MM.1S (cell line): ENCODE measurements around the gene TNFRSF8.
"Not testable (repeated sequence)": the region's sequence is repeated elsewhere in the genome, so short reads cannot be mapped to it uniquely, and the experiment has no call there.

Experiments
- DNase-seq: peaks from one replicate; pipeline ENCODE4 v3.0.0-alpha.2; 2015
- H2AFZ ChIP-seq: fragments of 300-600 bp; sonication (generic); 2 replicates; pipeline ENCODE4 v1.6.0; 2016; ENCODE audit warnings: antibody characterized with exemption, low read length
- H3F3A ChIP-seq: fragments of 300-600 bp; sonication (generic); 2 replicates; pipeline ENCODE4 v1.6.1; 2016; ENCODE audit warnings: mild to moderate bottlenecking, antibody characterized with exemption, low read length, moderate library complexity, mixed read lengths; ENCODE audit not compliant: insufficient read depth
- H3K27ac ChIP-seq: fragments of 300-600 bp; sonication (generic); 2 replicates; pipeline ENCODE4 v1.5.1; 2016; ENCODE audit warnings: mild to moderate bottlenecking, low read length
- H3K27me3 ChIP-seq: fragments of 300-600 bp; sonication (generic); replicated peaks from 2 replicates; pipeline ENCODE4 v1.6.0; 2016; ENCODE audit warnings: low read length; ENCODE audit not compliant: insufficient read depth
- H3K36me3 ChIP-seq: fragments of 300-600 bp; sonication (generic); replicated peaks from 2 replicates; pipeline ENCODE4 v1.6.1; 2016; ENCODE audit warnings: mild to moderate bottlenecking, low read length, mixed read lengths; ENCODE audit not compliant: insufficient read depth
- H3K4me1 ChIP-seq: fragments of 300-600 bp; sonication (generic); 2 replicates; pipeline ENCODE4 v1.6.1; 2016; ENCODE audit warnings: low read length, mixed read lengths
- H3K4me2 ChIP-seq: fragments of 300-600 bp; sonication (generic); 2 replicates; pipeline ENCODE4 v1.6.0; 2016; ENCODE audit warnings: low read depth, low read length
- H3K4me3 ChIP-seq: fragments of 300-600 bp; sonication (generic); 2 replicates; pipeline ENCODE4 v1.5.1; 2016; ENCODE audit warnings: low read length, mixed read lengths
- H3K79me2 ChIP-seq: fragments of 300-600 bp; sonication (generic); 2 replicates; pipeline ENCODE4 v1.6.1; 2016; ENCODE audit warnings: mixed run types, low read length, mixed read lengths
- H3K9ac ChIP-seq: fragments of 300-600 bp; sonication (generic); 2 replicates; pipeline ENCODE4 v1.6.1; 2016; ENCODE audit warnings: low read length, mixed read lengths
- H3K9me2 ChIP-seq: fragments of 300-600 bp; sonication (generic); replicated peaks from 2 replicates; pipeline ENCODE4 v1.6.1; 2016; ENCODE audit warnings: mild to moderate bottlenecking, low read length, mixed read lengths; ENCODE audit not compliant: insufficient read depth
- H3K9me3 ChIP-seq: fragments of 300-600 bp; sonication (generic); replicated peaks from 2 replicates; pipeline ENCODE4 v1.6.1; 2016; ENCODE audit warnings: mild to moderate bottlenecking, low read length, mixed read lengths; ENCODE audit not compliant: insufficient read depth
- H4K20me1 ChIP-seq: fragments of 300-600 bp; sonication (generic); 2 replicates; pipeline ENCODE4 v1.6.1; 2016; ENCODE audit warnings: mild to moderate bottlenecking, low read length, moderate library complexity, mixed read lengths; ENCODE audit not compliant: insufficient read depth
- EZH2 ChIP-seq: fragments of 300-600 bp; sonication (generic); optimal IDR thresholded peaks from 2 replicates; pipeline ENCODE3; 2017; ENCODE audit warnings: low read depth, mild to moderate bottlenecking, antibody characterized with exemption, low read length, mixed read lengths
- EZH2phosphoT487 ChIP-seq: fragments of 300-600 bp; sonication (generic); IDR thresholded peaks from 2 replicates; pipeline ENCODE4 v1.6.1; 2018; ENCODE audit warnings: antibody characterized with exemption, low read length
- TF ChIP-seq, protein P1 (sequence below): fragments of 300-600 bp; sonication (generic); IDR thresholded peaks from 2 replicates; pipeline ENCODE4 v1.5.1; 2016; ENCODE audit warnings: antibody characterized with exemption, low read length, mixed read lengths

The TNFRSF8 gene

DNA sequence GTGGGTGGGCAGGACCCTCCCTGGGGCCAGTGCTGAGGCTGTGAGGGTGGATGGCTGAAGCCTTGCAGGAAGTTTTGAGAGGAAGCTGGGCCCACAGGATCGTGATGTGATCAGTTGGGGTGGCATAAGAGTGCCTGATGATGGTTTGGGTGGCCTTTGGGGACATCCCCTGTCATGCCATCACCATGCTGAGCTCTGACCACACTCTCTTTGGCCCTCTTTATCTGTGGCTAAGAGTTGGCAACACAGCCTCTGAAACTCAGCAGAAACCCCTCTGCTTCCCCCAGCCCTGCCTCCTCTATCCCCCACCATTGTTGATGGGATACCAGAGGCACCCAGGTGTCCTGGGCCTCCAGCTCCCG, 24.0 kb upstream of the TNFRSF8 start:
- no peak for TF ChIP-seq EZH2phosphoT487
- no peak for TF ChIP-seq EZH2
- TF ChIP-seq, protein P1, sequence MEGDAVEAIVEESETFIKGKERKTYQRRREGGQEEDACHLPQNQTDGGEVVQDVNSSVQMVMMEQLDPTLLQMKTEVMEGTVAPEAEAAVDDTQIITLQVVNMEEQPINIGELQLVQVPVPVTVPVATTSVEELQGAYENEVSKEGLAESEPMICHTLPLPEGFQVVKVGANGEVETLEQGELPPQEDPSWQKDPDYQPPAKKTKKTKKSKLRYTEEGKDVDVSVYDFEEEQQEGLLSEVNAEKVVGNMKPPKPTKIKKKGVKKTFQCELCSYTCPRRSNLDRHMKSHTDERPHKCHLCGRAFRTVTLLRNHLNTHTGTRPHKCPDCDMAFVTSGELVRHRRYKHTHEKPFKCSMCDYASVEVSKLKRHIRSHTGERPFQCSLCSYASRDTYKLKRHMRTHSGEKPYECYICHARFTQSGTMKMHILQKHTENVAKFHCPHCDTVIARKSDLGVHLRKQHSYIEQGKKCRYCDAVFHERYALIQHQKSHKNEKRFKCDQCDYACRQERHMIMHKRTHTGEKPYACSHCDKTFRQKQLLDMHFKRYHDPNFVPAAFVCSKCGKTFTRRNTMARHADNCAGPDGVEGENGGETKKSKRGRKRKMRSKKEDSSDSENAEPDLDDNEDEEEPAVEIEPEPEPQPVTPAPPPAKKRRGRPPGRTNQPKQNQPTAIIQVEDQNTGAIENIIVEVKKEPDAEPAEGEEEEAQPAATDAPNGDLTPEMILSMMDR: no peak
- H3K27ac ChIP-seq: no peak overlapping the region
- H3K27me3 ChIP-seq: no peaks in the 10 kb centered on the region
- no peak overlapping the region for H3K9ac ChIP-seq
- no peaks in the 10 kb centered on the region for H3K9me3 ChIP-seq
- peaks cover 14% of the 10 kb centered on the region for H3K4me1 ChIP-seq
- H4K20me1 ChIP-seq: no peaks in the 10 kb centered on the region
- H3K79me2 ChIP-seq: no peaks in the 10 kb centered on the region
- no peak overlapping the region for H3K4me3 ChIP-seq
- H3F3A ChIP-seq: peaks cover 14% of the 10 kb centered on the region
- no peaks in the 10 kb centered on the region for H3K9me2 ChIP-seq
- no peaks in the 10 kb centered on the region for H3K36me3 ChIP-seq
- DNase-seq: no peak
- H2AFZ ChIP-seq: no peak overlapping the region
- H3K4me2 ChIP-seq: no peak overlapping the region

DNA sequence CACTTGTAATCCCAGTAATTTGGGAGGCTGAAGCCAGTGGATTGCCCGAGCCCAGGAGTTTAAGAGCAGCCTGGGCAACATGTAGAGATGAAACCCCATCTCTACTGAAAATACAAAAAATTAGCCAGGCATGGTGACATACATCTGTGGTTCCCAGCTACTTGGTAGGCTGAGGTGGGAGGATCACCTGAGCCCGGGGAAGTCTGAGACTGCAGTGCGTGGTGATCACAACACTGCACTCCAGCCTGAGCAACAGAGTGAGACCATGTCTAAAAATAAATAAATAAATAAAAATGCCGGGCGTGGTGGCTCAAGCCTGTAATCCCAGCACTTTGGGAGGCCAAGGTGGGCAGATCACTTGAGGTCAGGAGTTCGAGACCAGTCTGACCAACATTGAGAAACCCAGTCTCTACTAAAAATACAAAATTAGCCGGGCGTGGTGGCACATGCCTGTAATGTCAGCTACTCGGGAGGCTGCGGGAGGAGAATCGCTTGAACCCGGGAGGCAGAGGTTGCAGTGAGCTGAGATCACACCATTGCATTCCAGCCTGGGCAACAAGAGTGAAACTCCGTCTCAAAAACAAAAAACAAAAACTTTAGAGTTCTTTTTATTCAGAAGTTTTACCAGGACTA, 23.2 kb upstream of the TNFRSF8 start:
- H4K20me1 ChIP-seq, H3K27me3 ChIP-seq, H3K9ac ChIP-seq, H3K4me3 ChIP-seq, H3K9me3 ChIP-seq, H3K36me3 ChIP-seq, H3K79me2 ChIP-seq, H3K9me2 ChIP-seq, H2AFZ ChIP-seq, DNase-seq: not testable (repeated sequence)
- peak overlapping the region; percentile 22; the same call in 1 of the 2 replicates for H3K4me2 ChIP-seq
- peak overlapping the region; percentile 47; the same call in 1 of the 2 replicates for H3K27ac ChIP-seq
- peaks cover 15% of the 10 kb centered on the region for H3K4me1 ChIP-seq
- H3F3A ChIP-seq: peaks cover 14% of the 10 kb centered on the region

DNA sequence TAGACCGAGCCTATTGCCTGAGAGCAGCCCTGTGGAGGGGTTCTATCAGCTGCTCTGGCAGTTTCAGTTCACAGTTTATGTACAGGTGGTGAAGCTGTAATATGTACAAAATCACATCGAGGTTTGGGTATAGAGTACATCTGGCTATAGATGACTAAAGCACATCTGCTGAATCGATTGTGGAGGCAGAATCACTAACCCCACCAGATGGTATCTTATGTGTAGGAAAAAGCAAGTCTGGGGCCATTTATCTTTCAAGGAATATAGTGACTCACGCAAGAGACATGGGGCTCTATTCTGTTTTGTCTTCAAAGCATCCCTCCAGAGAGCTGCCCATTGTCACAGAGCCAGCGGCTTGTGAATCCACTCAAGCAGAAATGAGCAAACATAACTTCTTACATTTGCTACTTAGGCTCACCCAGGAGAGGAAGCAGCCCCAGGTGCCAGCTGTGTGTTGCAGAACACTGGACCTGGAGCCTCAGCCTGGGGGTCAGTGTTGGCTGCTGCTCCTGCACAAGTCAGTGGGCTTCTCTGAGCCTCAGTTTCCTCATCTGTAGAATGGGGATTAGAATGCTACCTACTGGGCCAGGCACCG, 22.5 kb upstream of the TNFRSF8 start:
- H3K27ac ChIP-seq: peak overlapping the region; percentile 47; the same call in 1 of the 2 replicates
- H3K4me1 ChIP-seq: peaks cover 21% of the 10 kb centered on the region
- peaks cover 14% of the 10 kb centered on the region for H3F3A ChIP-seq
- H3K79me2 ChIP-seq: no peaks in the 10 kb centered on the region
- no peak overlapping the region for H3K9ac ChIP-seq
- H2AFZ ChIP-seq: no peak overlapping the region
- H3K4me2 ChIP-seq: peak overlapping the region; percentile 22; the same call in 1 of the 2 replicates
- no peaks in the 10 kb centered on the region for H3K9me3 ChIP-seq
- TF ChIP-seq, protein P1: no peak
- TF ChIP-seq EZH2phosphoT487 (no peak), EZH2 (no peak)
- H3K9me2 ChIP-seq: no peaks in the 10 kb centered on the region
- no peaks in the 10 kb centered on the region for H3K27me3 ChIP-seq
- H4K20me1 ChIP-seq: no peaks in the 10 kb centered on the region
- no peaks in the 10 kb centered on the region for H3K36me3 ChIP-seq
- DNase-seq: peak; percentile 42
- H3K4me3 ChIP-seq: no peak overlapping the region

DNA sequence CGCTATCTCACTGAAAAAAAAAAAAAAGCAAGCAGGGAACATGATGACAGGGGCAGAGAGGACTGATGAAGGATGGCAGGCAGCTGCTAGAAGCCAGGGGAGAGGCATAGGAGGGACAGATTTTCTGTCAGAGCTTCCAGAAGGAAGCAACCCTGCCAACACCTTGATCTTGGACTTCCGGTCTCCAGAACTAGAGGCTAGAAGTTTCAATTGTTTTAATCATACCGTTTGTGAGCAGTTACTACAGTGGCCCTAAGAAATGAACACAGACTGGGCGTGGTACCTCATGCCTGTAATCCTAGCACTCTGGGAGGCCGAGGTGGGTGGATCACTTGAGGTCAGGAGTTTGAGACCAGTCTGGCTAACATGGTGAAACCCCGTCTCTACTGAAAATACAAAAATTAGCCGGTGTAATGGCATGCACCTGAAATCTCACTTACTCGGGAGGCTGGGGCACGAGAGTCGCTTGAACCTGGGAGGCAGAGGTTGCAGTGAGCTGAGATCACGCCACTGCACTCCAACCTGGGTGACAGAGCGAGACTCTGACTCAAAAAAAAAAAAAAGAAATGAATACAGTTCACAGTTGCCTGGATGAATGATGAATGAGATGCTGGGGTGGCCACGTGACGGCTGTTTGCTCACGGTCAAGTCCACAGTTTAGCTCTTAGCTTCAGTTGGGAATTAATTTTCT, 18.8 kb upstream of the TNFRSF8 start:
- not testable (repeated sequence) for H2AFZ ChIP-seq, H4K20me1 ChIP-seq, H3K36me3 ChIP-seq, DNase-seq, H3K27me3 ChIP-seq, H3K4me2 ChIP-seq, H3K9me3 ChIP-seq, H3K79me2 ChIP-seq, H3K9ac ChIP-seq, H3K4me3 ChIP-seq, H3K27ac ChIP-seq, H3K9me2 ChIP-seq
- H3F3A ChIP-seq: peaks cover 37% of the 10 kb centered on the region
- H3K4me1 ChIP-seq: peaks cover 50% of the 10 kb centered on the region
